ENCODE data around the gene NRIP1. TPM values are rescaled to one million over a fixed set of nuclear protein-coding genes. Genes with fewer than 3 reads are reported as not detected.

NRIP1 gene
- total RNA-seq (ENCODE audit: unreplicated experiment) = 72.1 TPM
- long read RNA-seq, partial matches to known transcripts = 0 of 1 reads
- long read RNA-seq, other reads (novel, unspliced or antisense) = 1 of 1 reads

GRCh38 chr21:15064576-15065391 is at the start of gene NRIP1:
Gene NRIP1, minus strand, starts transcription at chr21:15065000. Its CDS starts 96,808 bp downstream, at chr21:14968192.
- Mint-ChIP-seq H3K4me3 (ENCODE audit: unreplicated experiment) (peak within 1 kb of the TSS; percentile 97), H3K36me3 (ENCODE audit: low read depth, unreplicated experiment) (peaks cover 12% of the 10 kb centered on the region), H3K4me1 (ENCODE audit: unreplicated experiment) (peaks cover 48% of the 10 kb centered on the region), H3K27me3 (ENCODE audit: unreplicated experiment) (peaks cover 19% of the 10 kb centered on the region), H3K9me3 (ENCODE audit: unreplicated experiment) (no peaks in the 10 kb centered on the region), H3K27ac (ENCODE audit: unreplicated experiment) (peak within 1 kb of the TSS; percentile 97)
- peak; percentile 87 for DNase-seq (ENCODE audit: low spot score)
- TF ChIP-seq CTCF (IDR thresholded peaks at IDR 0.05; ENCODE audit: unreplicated experiment) = no peak

- Mint-ChIP-seq H3K36me3 (ENCODE audit: low read depth, unreplicated experiment) (no peaks in the 10 kb centered on the region), H3K9me3 (ENCODE audit: unreplicated experiment) (no peaks in the 10 kb centered on the region), H3K27ac (ENCODE audit: unreplicated experiment) (no peak overlapping the region), H3K4me1 (ENCODE audit: unreplicated experiment) (no peaks in the 10 kb centered on the region), H3K4me3 (ENCODE audit: unreplicated experiment) (no peak overlapping the region), H3K27me3 (ENCODE audit: unreplicated experiment) (no peaks in the 10 kb centered on the region)
- TF ChIP-seq CTCF (IDR thresholded peaks at IDR 0.05; ENCODE audit: unreplicated experiment) = no peak
- no peak for DNase-seq (ENCODE audit: low spot score)
Observed at GRCh38 chr21:15112858-15113257, 48.1 kb upstream of the NRIP1 start.

GRCh38 chr21:15108801-15109200 is 44.0 kb upstream of the NRIP1 start:
- Mint-ChIP-seq H3K36me3 (ENCODE audit: low read depth, unreplicated experiment) (no peaks in the 10 kb centered on the region), H3K4me1 (ENCODE audit: unreplicated experiment) (no peaks in the 10 kb centered on the region)
- no peak for TF ChIP-seq CTCF (IDR thresholded peaks at IDR 0.05; ENCODE audit: unreplicated experiment)

GRCh38 chr21:15104470-15104869 is 39.7 kb upstream of the NRIP1 start:
- H3K4me1 Mint-ChIP-seq (ENCODE audit: unreplicated experiment) = no peaks in the 10 kb centered on the region
- no peak overlapping the region for H3K27ac Mint-ChIP-seq (ENCODE audit: unreplicated experiment)
- no peak for DNase-seq (ENCODE audit: low spot score)
- H3K27me3 Mint-ChIP-seq (ENCODE audit: unreplicated experiment) = no peaks in the 10 kb centered on the region
- no peak for TF ChIP-seq CTCF (IDR thresholded peaks at IDR 0.05; ENCODE audit: unreplicated experiment)
- no peak overlapping the region for H3K4me3 Mint-ChIP-seq (ENCODE audit: unreplicated experiment)
- no peaks in the 10 kb centered on the region for H3K36me3 Mint-ChIP-seq (ENCODE audit: low read depth, unreplicated experiment)
- H3K9me3 Mint-ChIP-seq (ENCODE audit: unreplicated experiment) = no peaks in the 10 kb centered on the region

More at GRCh38 chr21:15108801-15109200, 44.0 kb upstream of the NRIP1 start:
- H3K9me3 Mint-ChIP-seq (ENCODE audit: unreplicated experiment) = no peaks in the 10 kb centered on the region
- DNase-seq (ENCODE audit: low spot score) = no peak
- H3K4me3 Mint-ChIP-seq (ENCODE audit: unreplicated experiment) = no peak overlapping the region
- H3K27me3 Mint-ChIP-seq (ENCODE audit: unreplicated experiment) = no peaks in the 10 kb centered on the region
- no peak overlapping the region for H3K27ac Mint-ChIP-seq (ENCODE audit: unreplicated experiment)

GRCh38 chr21:15098908-15099307 is 34.1 kb upstream of the NRIP1 start:
- no peak for DNase-seq (ENCODE audit: low spot score)
- Mint-ChIP-seq H3K27ac (ENCODE audit: unreplicated experiment) (no peak overlapping the region), H3K4me3 (ENCODE audit: unreplicated experiment) (no peak overlapping the region), H3K27me3 (ENCODE audit: unreplicated experiment) (no peaks in the 10 kb centered on the region), H3K4me1 (ENCODE audit: unreplicated experiment) (peaks cover 14% of the 10 kb centered on the region), H3K36me3 (ENCODE audit: low read depth, unreplicated experiment) (no peaks in the 10 kb centered on the region), H3K9me3 (ENCODE audit: unreplicated experiment) (no peaks in the 10 kb centered on the region)
- TF ChIP-seq CTCF (IDR thresholded peaks at IDR 0.05; ENCODE audit: unreplicated experiment) = no peak
